OCI-LY1 (cell line): Measurements from ENCODE around the gene STARD9.

Experiments used
- H2AFZ ChIP-seq: fragments of 200-600 bp; sonication (generic), shearing (Covaris generic); 2 replicates; pipeline ENCODE4 v1.6.0; 2014; ENCODE audit warnings: antibody characterized with exemption, mild to moderate bottlenecking, low read length
- H3F3A ChIP-seq: fragments of 200-600 bp; sonication (generic), shearing (Covaris generic); 2 replicates; pipeline ENCODE4 v1.6.0; 2014; ENCODE audit warnings: mild to moderate bottlenecking, antibody characterized with exemption, low read length, moderate library complexity; ENCODE audit not compliant: insufficient read depth
- H3K27ac ChIP-seq: fragments of 200-600 bp; sonication (generic); 2 replicates; pipeline ENCODE4 v1.5.1; 2014; ENCODE audit warnings: low read length, mixed run types, mild to moderate bottlenecking, low read depth; ENCODE audit not compliant: poor library complexity, severe bottlenecking
- H3K27me3 ChIP-seq: fragments of 200-600 bp; sonication (generic); 2 replicates; pipeline ENCODE4 v1.6.0; 2014; ENCODE audit warnings: antibody characterized with exemption, mild to moderate bottlenecking, low read length, moderate library complexity; ENCODE audit not compliant: insufficient read depth
- H3K36me3 ChIP-seq: fragments of 200-600 bp; sonication (generic); 2 replicates; pipeline ENCODE4 v1.6.1; 2014; ENCODE audit warnings: mild to moderate bottlenecking, antibody characterized with exemption, low read length, moderate library complexity, mixed read lengths; ENCODE audit not compliant: insufficient read depth
- H3K4me1 ChIP-seq: fragments of 200-600 bp; sonication (generic); 2 replicates; pipeline ENCODE4 v1.5.1; 2014; ENCODE audit warnings: mild to moderate bottlenecking, low read length, moderate library complexity; ENCODE audit not compliant: insufficient read depth, severe bottlenecking
- H3K4me2 ChIP-seq: fragments of 200-600 bp; sonication (generic), shearing (Covaris generic); 2 replicates; pipeline ENCODE4 v1.6.1; 2014; ENCODE audit warnings: low read length
- H3K4me3 ChIP-seq: fragments of 200-600 bp; sonication (generic); 2 replicates; pipeline ENCODE4 v1.5.1; 2014; ENCODE audit warnings: low read length, low read depth, mild to moderate bottlenecking, mixed read lengths; ENCODE audit not compliant: poor library complexity, severe bottlenecking
- H3K79me2 ChIP-seq: fragments of 200-600 bp; shearing (Covaris generic); 2 replicates; pipeline ENCODE4 v1.6.1; 2016; ENCODE audit warnings: mixed run types, low read length, mixed read lengths; ENCODE audit not compliant: insufficient read depth
- H3K9ac ChIP-seq: fragments of 200-600 bp; sonication (generic), shearing (Covaris generic); 2 replicates; pipeline ENCODE4 v1.6.1; 2014; ENCODE audit warnings: mild to moderate bottlenecking, low read length, mixed read lengths
- H3K9me2 ChIP-seq: fragments of 200-600 bp; sonication (generic), shearing (Covaris generic); 2 replicates; pipeline ENCODE4 v1.6.1; 2014; ENCODE audit warnings: low read depth, mild to moderate bottlenecking, low read length, mixed read lengths
- H3K9me3 ChIP-seq: fragments of 200-600 bp; shearing (Covaris generic); 2 replicates; pipeline ENCODE4 v1.6.1; 2014; ENCODE audit warnings: low read length, mixed read lengths
- H4K20me1 ChIP-seq: fragments of 200-600 bp; sonication (generic), shearing (Covaris generic); 2 replicates; pipeline ENCODE4 v1.6.0; 2016; ENCODE audit warnings: mild to moderate bottlenecking, low read length; ENCODE audit not compliant: insufficient read depth
- EZH2 ChIP-seq: fragments of 200-600 bp; sonication (generic), shearing (Covaris generic); IDR thresholded peaks from 2 replicates; pipeline ENCODE4 v1.8.0; 2017; ENCODE audit warnings: borderline replicate concordance, mixed run types, mild to moderate bottlenecking, antibody characterized with exemption, low read length, moderate library complexity, mixed read lengths
- TF ChIP-seq, protein P1 (sequence below): fragments of 200-600 bp; sonication (generic), shearing (Covaris generic); IDR thresholded peaks from 2 replicates; pipeline ENCODE4 v1.5.1; 2017; ENCODE audit warnings: mild to moderate bottlenecking, antibody characterized with exemption, low read length, moderate library complexity, mixed read lengths

STARD9 gene

DNA sequence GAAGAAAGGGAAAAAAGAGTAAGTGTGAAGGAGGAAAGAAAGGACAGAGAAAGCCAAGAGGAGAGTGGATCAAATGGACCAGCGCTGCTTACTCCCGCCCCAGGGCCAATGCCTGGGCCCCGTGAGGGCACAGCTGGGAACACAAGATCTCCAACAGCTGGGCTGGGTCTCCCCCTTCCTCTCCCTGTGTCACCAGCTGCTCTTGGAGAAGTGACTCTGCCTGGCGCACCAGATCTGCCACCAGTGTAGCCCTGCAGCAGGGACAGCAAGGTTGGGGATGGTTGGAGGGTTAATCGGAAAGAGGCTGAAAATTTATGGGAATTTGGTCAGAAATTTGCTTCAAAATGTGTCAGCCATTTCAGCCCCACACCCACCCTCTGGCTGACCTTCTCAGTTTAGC, 153.2 kb downstream of the STARD9 start:
- Histone ChIP-seq H3F3A (no peaks in the 10 kb centered on the region), H3K36me3 (peaks cover 93% of the 10 kb centered on the region), H3K9me3 (no peaks in the 10 kb centered on the region), H4K20me1 (no peaks in the 10 kb centered on the region), H3K4me1 (no peaks in the 10 kb centered on the region), H3K4me3 (no peak overlapping the region), H3K27ac (no peak overlapping the region), H3K9ac (no peak overlapping the region), H3K9me2 (no peaks in the 10 kb centered on the region), H2AFZ (no peak overlapping the region), H3K27me3 (no peaks in the 10 kb centered on the region), H3K79me2 (no peaks in the 10 kb centered on the region), H3K4me2 (no peak overlapping the region)
- TF ChIP-seq, protein P1, sequence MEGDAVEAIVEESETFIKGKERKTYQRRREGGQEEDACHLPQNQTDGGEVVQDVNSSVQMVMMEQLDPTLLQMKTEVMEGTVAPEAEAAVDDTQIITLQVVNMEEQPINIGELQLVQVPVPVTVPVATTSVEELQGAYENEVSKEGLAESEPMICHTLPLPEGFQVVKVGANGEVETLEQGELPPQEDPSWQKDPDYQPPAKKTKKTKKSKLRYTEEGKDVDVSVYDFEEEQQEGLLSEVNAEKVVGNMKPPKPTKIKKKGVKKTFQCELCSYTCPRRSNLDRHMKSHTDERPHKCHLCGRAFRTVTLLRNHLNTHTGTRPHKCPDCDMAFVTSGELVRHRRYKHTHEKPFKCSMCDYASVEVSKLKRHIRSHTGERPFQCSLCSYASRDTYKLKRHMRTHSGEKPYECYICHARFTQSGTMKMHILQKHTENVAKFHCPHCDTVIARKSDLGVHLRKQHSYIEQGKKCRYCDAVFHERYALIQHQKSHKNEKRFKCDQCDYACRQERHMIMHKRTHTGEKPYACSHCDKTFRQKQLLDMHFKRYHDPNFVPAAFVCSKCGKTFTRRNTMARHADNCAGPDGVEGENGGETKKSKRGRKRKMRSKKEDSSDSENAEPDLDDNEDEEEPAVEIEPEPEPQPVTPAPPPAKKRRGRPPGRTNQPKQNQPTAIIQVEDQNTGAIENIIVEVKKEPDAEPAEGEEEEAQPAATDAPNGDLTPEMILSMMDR = no peak
- no peak for TF ChIP-seq EZH2

- TF ChIP-seq, protein P1 = no peak
- TF ChIP-seq EZH2 = no peak
- Histone ChIP-seq H3K4me2 (no peak overlapping the region), H4K20me1 (no peaks in the 10 kb centered on the region), H3K27me3 (no peaks in the 10 kb centered on the region), H3K36me3 (peaks cover 93% of the 10 kb centered on the region), H3K9me2 (no peaks in the 10 kb centered on the region), H3K4me3 (no peak overlapping the region), H3K4me1 (no peaks in the 10 kb centered on the region), H3K9ac (no peak overlapping the region), H2AFZ (no peak overlapping the region), H3F3A (no peaks in the 10 kb centered on the region), H3K27ac (no peak overlapping the region), H3K9me3 (no peaks in the 10 kb centered on the region), H3K79me2 (no peaks in the 10 kb centered on the region)
These were observed 153.6 kb downstream of the STARD9 start for GRCh38 chr15:42728972-42729371.

- H2AFZ ChIP-seq = no peak overlapping the region
- TF ChIP-seq EZH2 = no peak
- TF ChIP-seq, protein P1 = no peak
- no peak overlapping the region for H3K9ac ChIP-seq
These were observed 154.0 kb downstream of the STARD9 start for GRCh38 chr15:42729409-42729808.

More at GRCh38 chr15:42729409-42729808, 154.0 kb downstream of the STARD9 start:
- H3K4me2 ChIP-seq = no peak overlapping the region
- H3K4me3 ChIP-seq = no peak overlapping the region
- H3K27ac ChIP-seq = no peak overlapping the region
- H4K20me1 ChIP-seq = no peaks in the 10 kb centered on the region
- H3K9me3 ChIP-seq = no peaks in the 10 kb centered on the region
- peaks cover under 1% of the 10 kb centered on the region for H3K4me1 ChIP-seq
- H3K9me2 ChIP-seq = no peaks in the 10 kb centered on the region
- H3K36me3 ChIP-seq = peaks cover 92% of the 10 kb centered on the region
- no peaks in the 10 kb centered on the region for H3K27me3 ChIP-seq
- H3K79me2 ChIP-seq = no peaks in the 10 kb centered on the region
- H3F3A ChIP-seq = no peaks in the 10 kb centered on the region
